Lower lobe of right lung (tissue), 2 donors: ENCODE data around the gene TMEM248. TPM values are rescaled to one million over a fixed set of nuclear protein-coding genes. Genes with fewer than 3 reads are reported as not detected.

Experiments
- ATAC-seq, 2 donors: fragments of 200-7000 bp; cut with Tn5 transposase; one replicate each; pipeline ENCODE4 v1.9.1; 2020 to 2022; ENCODE audit warnings: mild to moderate bottlenecking in 2 of 2, moderate library complexity in 2 of 2
- DNase-seq: peaks from one replicate; pipeline ENCODE4 v3.0.0-alpha.2; 2020
- H3K27ac ChIP-seq: fragments of 200-600 bp; one replicate; pipeline ENCODE4 v1.8.0; 2022
- H3K27me3 ChIP-seq: fragments of 200-600 bp; one replicate; pipeline ENCODE4 v1.8.0; 2022; ENCODE audit warnings: low read depth
- H3K36me3 ChIP-seq: fragments of 200-600 bp; one replicate; pipeline ENCODE4 v1.8.0; 2022; ENCODE audit warnings: mild to moderate bottlenecking
- H3K4me1 ChIP-seq: fragments of 200-600 bp; one replicate; pipeline ENCODE4 v1.8.0; 2022
- H3K4me3 ChIP-seq: fragments of 200-600 bp; one replicate; pipeline ENCODE4 v1.8.0; 2022; ENCODE audit warnings: mild to moderate bottlenecking
- H3K9me3 ChIP-seq: fragments of 200-600 bp; one replicate; pipeline ENCODE4 v1.8.0; 2022
- intact Hi-C: fragments of 100-400 bp; cut with DNase I; formaldehyde crosslinking; loops from one replicate; pipeline ENCODE4 v1.11.0; 2022
- total RNA-seq: library from RNA; stranded (reverse); fragmentation: NEBNext Ultra II Directional; extraction: Animal tissue kit (Norgen Biotek cat#: 25700); gene quantifications from one replicate; pipeline ENCODE4 v1.2.1, GENCODE V29; 2021
- TF ChIP-seq, protein P1 (sequence below): fragments of 200-600 bp; IDR thresholded peaks from one replicate; pipeline ENCODE4 v1.8.0; 2022; ENCODE audit warnings: antibody characterized with exemption, mild to moderate bottlenecking
- donor health status: DM: no; HTN: yes; CAD: no; lungs with severe emphysema.

The TMEM248 gene
- total RNA-seq, 1 donor from 2014 or later = 103 TPM

GRCh38 chr7:66899552-66900280 lies 21.3 kb upstream of the TMEM248 start:
- DNase-seq (no peak), ATAC-seq (no peak)
- Histone ChIP-seq H3K4me3 (no peak overlapping the region), H3K36me3 (peaks cover 39% of the 10 kb centered on the region), H3K4me1 (no peaks in the 10 kb centered on the region), H3K27ac (no peak overlapping the region), H3K27me3 (no peaks in the 10 kb centered on the region), H3K9me3 (no peaks in the 10 kb centered on the region)
- TF ChIP-seq, protein P1, sequence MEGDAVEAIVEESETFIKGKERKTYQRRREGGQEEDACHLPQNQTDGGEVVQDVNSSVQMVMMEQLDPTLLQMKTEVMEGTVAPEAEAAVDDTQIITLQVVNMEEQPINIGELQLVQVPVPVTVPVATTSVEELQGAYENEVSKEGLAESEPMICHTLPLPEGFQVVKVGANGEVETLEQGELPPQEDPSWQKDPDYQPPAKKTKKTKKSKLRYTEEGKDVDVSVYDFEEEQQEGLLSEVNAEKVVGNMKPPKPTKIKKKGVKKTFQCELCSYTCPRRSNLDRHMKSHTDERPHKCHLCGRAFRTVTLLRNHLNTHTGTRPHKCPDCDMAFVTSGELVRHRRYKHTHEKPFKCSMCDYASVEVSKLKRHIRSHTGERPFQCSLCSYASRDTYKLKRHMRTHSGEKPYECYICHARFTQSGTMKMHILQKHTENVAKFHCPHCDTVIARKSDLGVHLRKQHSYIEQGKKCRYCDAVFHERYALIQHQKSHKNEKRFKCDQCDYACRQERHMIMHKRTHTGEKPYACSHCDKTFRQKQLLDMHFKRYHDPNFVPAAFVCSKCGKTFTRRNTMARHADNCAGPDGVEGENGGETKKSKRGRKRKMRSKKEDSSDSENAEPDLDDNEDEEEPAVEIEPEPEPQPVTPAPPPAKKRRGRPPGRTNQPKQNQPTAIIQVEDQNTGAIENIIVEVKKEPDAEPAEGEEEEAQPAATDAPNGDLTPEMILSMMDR = no peak
- intact Hi-C loops = no loop called here

DNA sequence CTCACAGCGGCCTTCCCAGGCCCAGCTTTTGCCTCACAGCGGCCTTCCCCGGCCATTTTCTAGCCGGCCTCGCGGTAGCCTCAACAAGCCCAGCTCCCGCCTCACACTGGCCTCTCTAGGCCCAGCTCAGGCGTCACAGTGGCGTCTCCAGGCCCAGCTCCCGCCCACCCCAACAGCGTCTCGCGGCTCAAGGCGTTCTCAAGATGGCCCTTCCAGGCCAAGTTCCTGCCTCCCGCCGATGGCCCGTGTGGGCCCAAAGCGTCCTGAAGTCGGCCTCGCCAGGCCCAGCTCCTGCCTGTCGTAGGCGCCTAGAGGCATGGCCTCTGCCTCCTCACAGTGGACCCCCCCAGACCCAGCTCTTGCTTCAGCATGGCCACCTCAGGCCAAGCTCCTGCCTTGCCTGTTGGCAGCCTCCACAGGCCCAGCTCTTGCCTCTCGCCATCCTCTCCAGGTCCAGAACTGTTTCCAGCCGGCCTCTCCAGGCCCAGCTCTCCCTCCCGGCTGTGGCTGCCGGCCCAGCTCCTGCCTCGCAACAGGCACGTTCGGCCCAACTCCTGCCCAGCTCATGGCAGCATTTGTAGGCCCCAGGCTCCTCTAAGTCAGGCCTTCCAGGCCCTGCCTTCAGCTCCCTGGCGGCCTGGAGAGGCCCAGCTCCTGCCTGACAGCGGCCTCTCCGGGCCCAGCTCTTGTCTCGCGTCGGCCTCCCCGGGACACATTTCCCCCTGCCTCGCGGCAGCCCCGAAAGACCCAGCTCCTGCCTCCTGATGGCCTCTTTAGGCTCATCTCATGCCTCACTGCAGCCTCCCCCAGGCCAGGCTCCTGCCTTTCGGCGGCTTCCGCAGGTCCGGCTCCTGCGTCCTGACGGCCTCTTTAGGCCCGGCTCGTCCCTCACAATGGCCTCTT lies 18.8 kb upstream of the TMEM248 start:
- H3K4me1 ChIP-seq = no peaks in the 10 kb centered on the region
- ATAC-seq = peak; percentile 7 to 27
- H3K36me3 ChIP-seq = peaks cover 32% of the 10 kb centered on the region
- intact Hi-C loops = no loop called here
- no peaks in the 10 kb centered on the region for H3K27me3 ChIP-seq
- H3K4me3 ChIP-seq = no peak overlapping the region
- no peak overlapping the region for H3K27ac ChIP-seq
- TF ChIP-seq, protein P1 = no peak
- DNase-seq = no peak
- H3K9me3 ChIP-seq = no peaks in the 10 kb centered on the region

DNA sequence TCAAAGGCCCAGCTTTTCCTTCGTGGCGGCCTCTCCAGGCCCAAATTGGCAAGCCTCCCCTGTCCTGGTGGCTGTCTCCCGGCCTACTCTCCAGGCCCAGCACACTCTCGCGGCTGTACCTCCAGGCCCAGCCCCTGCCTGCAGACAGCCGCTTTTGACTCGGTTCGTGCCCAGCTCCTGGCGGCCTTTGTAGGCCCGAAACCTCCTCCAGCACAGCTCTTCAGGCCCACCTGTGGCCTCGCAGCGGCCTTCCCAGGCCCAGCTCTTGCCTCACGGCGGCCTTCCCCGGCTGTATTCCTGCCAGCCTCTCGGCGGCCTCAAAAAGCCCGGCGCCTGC lies 18.2 kb upstream of the TMEM248 start:
- ATAC-seq = peak in 1 of 2 donors; percentile 12
- H3K4me3 ChIP-seq = no peak overlapping the region
- TF ChIP-seq, protein P1 = no peak
- H3K9me3 ChIP-seq = no peaks in the 10 kb centered on the region
- no peak overlapping the region for H3K27ac ChIP-seq
- no peaks in the 10 kb centered on the region for H3K4me1 ChIP-seq
- no peak for DNase-seq
- H3K36me3 ChIP-seq = peaks cover 26% of the 10 kb centered on the region
- no peaks in the 10 kb centered on the region for H3K27me3 ChIP-seq
- intact Hi-C loops = no loop called here

- DNase-seq = no peak
- H3K27ac ChIP-seq = no peak overlapping the region
- intact Hi-C loops = no loop called here
Measured at GRCh38 chr7:66903360-66904062, 17.5 kb upstream of the TMEM248 start.

GRCh38 chr7:66904063-66904593 lies 16.9 kb upstream of the TMEM248 start:
- DNase-seq (no peak), ATAC-seq (peak; percentile 15 to 31)
- Histone ChIP-seq H3K9me3 (no peaks in the 10 kb centered on the region), H3K36me3 (peaks cover 18% of the 10 kb centered on the region), H3K27me3 (no peaks in the 10 kb centered on the region), H3K27ac (no peak overlapping the region), H3K4me1 (no peaks in the 10 kb centered on the region), H3K4me3 (no peak overlapping the region)
- intact Hi-C loops = no loop called here
- TF ChIP-seq, protein P1 = no peak

More at GRCh38 chr7:66903360-66904062, 17.5 kb upstream of the TMEM248 start:
- Histone ChIP-seq H3K4me3 (no peak overlapping the region), H3K9me3 (no peaks in the 10 kb centered on the region), H3K4me1 (no peaks in the 10 kb centered on the region), H3K36me3 (peaks cover 24% of the 10 kb centered on the region), H3K27me3 (no peaks in the 10 kb centered on the region)
- peak; percentile 7 to 29 for ATAC-seq
- TF ChIP-seq, protein P1 = no peak
